Stimulated activated CD8-positive, alpha-beta memory T cell treated with anti-CD3 and anti-CD28 coated beads, Interleukin-2, amount 100 ng/mL, for 48 hours (primary cell): Measurements from ENCODE around the gene ITGAV.

Experiments used
- DNase-seq, 2 donors: peaks; one replicate each; pipeline ENCODE4 v3.0.0-alpha.2; 2020; ENCODE audit warnings: low read depth in 2 of 2

Gene ITGAV

DNA sequence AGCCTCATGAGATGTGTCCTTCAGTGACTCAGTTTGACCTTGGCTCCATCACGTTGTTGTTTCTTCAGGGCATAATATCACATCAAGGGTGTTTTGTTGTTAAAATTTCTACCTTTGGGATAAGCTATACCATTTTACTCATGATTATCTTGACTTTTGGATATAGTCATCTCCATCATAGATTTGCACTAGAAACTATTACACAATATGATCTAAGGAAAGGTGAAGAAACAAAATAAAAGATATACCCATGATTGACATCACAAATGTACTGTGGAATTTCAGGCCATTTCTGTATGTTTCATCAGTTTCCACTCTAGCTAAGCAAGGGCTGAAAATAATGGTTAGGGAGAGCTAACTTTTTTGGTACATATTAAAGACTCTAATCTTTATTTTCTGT, 79.3 kb downstream of the ITGAV start:
- no peak for DNase-seq

DNA sequence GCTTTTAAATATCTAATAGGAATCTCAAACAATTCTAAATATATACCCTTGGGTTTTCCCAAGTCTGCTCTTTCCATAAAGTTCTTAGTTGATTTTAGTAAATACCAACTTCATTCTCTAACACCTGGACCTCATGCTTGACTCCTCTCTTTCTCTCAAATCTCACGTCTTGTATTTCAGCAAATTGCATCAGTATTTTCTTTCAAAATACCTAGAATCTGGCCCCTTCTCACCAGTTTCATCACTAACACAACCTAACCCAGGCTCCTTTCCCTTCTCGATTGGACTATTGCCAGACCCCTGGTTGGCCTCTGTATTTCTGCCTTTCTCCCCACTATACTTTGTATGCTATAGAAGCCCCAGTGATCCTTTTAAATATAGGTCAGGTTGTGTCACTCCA, 81.0 kb downstream of the ITGAV start:
- DNase-seq, result no peak

DNA sequence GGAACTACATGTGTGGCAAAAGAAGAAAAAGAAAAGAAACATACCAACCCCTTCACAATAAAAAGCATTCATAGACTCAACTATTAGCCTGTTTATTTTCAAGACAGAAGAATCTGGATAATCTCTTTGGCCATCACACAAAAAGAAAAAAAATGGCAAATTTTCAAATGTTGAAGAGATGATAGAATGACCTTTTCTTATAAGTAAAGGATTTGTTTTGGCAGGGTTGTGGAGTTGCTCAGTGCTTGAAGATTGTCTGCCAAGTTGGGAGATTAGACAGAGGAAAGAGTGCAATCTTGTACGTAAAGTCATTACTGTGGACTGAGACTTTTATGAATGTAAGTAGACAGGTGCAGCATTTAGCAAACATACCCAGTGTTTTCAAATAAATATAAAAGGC, 85.5 kb downstream of the ITGAV start:
- no peak for DNase-seq

DNA sequence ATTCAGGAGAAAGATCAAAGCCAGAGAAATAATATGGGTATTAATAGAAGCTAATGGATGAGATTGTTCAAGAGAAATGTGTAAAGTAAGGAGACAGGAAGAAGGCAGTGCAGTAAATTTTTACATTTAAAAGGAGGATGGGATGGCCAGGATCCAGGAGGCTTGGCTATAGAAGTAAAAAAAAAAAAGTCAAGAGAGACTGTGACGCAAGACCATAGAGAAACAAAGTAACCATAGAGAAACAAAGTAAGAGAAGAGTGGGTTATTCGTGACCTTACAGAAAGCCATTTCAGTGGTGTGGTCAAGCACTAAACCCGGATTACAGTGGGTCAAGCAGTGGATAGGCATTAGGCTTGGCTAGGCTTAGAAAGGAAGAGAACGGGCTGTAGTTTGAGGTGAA, 93.5 kb downstream of the ITGAV start:
- DNase-seq, result no peak

DNA sequence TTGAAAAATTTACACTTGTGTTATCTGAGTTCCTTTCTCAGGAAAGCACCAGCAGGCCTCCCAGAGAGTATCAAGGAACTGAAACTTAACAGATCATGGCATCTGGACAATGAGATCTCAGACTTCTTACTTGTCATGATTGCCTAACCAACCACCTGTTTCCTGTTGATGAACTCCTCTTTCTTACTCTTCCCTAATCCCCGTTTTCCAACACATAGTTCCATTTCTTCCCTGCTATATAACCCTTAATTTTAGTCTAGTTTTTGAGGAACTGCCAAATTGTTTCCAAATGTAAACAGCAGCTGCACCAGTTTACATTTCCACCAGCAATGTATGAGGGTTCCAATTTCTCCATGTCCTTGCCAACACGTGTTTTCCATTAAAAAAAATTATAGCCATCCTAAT, 98.0 kb downstream of the ITGAV start:
- no peak for DNase-seq

DNA sequence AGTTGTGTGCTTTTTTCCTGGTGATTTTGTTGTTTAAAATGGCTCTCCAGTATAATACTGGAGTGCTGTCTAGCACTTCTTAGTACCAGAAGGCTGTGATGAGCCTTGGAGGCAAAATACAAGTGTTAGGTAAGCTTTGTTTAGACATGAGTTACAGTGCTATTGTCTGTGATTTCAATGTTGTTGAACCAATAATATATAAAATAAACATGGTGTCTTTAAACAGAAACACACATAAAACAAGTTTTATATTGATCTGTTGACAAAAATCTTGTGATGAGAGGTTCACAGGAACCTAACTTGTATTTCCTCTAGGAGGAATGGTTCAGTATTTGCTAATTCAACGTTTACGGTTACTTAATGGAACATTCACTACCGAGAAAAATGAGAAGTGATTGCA, 99.0 kb downstream of the ITGAV start:
- no peak for DNase-seq

DNA sequence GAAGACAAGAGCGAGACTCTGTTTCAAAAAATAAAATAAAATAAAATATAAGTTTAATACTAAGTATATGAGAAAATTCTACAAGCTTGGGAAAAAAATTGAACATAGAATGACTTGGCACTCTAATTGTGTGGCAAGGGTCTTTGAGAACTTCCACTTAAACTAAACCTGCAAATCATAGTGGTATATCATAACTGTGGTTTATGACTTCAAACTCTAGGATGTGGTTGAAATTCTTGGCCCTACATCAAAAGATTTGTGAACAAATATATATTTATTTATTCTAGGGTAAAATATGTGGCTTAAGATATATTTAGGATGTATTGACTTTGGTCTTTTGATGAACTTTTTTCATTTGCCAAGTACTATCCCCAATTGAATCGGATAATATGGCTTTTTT, 100.9 kb downstream of the ITGAV start:
- DNase-seq, result no peak

DNA sequence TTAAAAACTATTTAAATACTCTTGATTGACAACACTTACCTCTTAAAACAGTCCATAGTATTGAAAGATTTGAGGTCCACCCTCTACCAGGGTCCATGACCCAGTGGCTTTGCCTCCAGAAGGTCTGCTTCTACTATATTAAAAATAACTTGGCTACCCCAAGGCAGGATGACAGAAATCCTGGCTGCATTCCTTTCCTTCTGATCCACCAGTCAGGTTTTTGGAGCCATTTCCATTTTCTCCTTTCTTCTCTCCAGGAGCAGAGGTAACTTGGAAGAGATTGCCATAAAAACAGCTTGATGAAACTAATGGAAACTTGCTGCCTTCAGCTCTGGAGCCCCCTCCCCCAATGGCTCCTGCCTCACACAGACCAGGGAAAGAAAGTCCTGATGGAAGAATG, 101.4 kb downstream of the ITGAV start:
- DNase-seq, result no peak

DNA sequence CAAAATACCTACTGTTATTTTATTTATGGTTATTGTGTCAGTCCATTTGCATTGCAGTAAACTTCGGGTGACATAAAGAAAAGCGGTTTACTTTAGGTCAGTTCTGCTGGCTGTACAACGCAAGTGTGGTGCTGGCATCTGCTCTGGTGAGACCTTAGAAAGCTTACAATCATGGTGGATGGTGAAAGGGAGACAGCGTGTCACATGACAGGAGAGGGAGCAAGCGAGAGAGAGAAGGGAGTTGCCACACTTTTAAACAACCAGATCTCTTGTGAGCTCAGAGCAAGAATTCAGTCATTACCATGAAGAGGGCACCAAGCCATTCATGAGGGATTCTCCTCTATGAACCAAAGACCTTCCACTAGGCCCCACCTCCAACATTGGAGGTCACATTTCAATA, 102.0 kb downstream of the ITGAV start:
- DNase-seq, result no peak

DNA sequence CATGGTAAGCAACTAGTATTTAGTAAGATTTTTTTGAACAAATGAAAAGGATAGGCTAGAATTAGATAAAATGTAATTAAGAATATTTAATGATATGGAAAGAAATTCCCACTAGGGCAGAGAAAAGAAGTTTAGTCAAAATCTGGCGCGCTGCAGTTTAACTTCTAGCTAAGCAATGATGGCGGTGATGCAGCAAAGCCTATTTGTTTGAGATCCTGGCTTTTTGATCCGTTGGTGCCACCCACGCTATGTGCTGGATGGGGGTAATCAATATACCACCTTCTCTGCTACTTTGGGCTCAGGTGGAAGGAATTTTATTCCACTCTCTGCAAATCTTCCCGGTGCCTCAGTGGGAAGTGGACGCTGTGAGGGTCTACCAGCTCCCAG, 103.6 kb downstream of the ITGAV start:
- DNase-seq, result no peak

DNA sequence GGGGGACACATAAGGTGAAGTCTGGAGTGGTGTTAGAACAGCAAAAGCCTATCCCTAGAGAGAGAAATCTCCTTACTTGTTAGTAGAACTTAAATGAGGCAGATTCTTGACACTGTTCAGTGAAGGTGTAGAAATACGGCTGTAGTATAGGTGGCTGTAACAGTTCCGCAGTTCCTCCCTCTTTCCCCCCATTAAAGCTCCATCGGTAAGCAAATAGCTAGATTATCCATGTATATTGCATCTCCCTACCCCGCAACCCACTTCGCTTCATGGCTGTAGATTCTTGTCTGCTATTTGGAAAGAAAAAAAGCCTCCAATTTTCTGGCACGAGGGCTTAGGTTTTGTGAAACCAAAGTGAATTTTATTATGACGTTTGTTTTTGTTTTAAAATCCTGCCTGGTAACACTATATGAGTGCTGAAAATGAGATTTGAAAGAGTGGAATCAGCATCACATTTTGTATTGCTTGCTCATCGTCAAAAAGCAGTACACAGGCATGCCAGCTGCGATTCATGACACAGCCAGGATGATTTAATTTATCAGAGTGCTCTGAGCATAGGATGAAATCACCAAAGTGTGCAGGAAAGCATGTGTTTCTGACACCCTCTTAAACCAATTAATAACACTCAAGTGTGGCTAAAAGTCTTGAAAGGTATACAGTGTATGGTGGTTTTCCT, 105.4 kb downstream of the ITGAV start:
- DNase-seq, result no peak

DNA sequence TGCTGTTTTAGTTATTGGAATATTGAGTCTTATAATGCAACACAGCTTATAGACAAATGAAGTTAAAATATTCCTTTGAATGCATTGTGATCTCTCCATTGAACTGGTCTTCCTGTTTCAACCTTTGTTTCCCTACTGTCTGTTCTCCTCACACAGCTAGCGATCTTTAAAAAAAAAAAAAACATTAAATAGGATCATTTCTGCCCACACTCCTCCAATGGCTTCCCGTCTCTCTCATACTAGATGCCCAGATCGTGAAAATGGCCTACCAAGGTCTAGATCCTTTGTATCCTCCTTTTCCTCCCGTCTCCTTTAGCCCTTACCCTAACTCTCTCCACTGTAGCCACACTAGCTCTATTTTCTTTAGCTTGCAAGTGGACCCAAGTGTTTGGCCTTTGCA, 106.4 kb downstream of the ITGAV start:
- no peak for DNase-seq

DNA sequence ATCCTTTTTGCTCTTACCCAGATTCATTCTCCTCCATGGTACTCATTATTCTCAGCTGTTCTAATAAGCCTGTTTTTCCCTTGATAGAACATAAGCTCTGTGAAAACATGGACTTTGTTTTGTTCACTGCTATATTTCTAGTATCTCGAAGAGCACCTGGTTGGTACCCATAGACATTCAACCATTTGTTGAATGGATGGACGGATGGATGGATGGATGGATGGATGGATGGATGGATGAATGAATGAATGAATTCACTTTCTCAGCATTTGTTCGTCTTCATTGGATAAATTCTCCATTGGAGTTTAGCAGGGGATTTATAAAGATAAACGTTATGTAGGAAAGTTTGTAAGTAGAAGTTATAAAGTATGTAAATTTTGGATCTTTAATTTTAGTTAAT, 106.9 kb downstream of the ITGAV start:
- no peak for DNase-seq

DNA sequence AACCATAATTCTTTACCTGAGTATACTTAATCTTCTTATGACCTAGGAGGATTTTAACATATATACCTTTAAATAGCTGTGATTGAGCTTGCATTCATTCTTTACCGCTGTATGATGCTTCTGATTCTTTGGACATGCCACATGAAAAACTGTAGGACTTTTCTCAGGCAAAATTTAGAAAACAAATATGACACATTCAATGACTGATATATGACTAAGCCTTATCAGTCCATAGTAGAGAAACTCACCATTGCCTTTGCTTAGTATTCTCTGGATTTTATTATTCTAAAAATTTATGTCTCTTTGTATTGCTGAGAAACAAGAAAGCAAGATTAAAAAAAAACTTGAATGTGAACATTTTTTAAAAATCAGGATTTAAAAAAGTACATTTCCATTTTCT, 107.7 kb downstream of the ITGAV start:
- no peak for DNase-seq

DNA sequence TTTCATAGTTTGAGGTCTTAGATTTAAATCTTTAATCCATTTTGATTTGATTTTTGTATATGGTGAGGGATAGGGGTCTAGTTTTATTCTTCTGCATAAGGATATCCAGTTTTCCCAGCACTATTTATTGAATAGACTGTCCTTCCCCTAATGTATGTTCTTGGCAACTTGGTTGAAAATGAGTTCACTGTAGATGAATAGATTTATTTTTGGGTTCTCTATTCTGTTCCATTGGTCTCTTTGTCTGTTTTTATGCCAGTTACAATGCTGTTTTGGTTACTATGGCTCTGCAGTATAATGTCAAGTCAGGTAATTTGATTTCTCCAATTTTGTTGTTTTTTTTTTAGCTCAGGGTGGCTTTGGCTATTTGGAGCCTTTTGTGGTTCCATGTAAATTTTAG, 109.9 kb downstream of the ITGAV start:
- no peak for DNase-seq

DNA sequence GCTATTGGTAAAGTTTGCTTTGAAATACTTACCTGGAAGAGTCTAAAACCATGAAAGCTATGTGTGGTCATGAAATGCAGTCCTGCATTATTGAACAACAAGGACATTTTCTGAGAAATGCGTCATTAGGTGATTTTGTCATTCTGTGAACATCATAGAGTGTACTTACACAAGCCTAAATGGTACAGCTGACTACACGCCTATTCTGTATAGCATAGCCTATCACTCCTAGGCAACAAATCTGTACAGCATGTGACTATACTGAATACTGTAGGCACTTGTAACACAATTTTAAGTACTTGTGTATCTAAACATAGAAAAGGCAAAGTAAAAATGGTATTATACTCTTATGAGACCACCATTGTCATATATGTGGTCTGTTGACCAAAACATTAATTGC, 112.2 kb downstream of the ITGAV start:
- no peak for DNase-seq

DNA sequence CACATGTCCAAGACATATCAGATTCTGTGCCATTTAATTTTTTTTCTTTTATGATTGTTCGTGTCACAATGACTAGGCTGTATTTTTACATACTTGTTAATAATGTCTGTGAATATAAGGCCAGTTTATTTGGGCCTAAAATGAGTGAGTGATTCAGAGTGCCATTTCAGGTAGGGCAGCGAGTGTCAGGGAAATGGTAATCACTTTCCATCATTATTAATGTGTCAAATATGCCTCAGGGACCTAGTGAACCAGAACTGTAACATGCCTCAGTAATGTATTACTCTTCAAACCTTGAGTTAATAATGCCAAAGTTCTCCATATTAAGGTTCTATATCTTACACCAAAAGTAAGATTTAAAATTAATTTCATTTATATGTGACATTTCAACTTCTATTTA, 112.6 kb downstream of the ITGAV start:
- no peak for DNase-seq

DNA sequence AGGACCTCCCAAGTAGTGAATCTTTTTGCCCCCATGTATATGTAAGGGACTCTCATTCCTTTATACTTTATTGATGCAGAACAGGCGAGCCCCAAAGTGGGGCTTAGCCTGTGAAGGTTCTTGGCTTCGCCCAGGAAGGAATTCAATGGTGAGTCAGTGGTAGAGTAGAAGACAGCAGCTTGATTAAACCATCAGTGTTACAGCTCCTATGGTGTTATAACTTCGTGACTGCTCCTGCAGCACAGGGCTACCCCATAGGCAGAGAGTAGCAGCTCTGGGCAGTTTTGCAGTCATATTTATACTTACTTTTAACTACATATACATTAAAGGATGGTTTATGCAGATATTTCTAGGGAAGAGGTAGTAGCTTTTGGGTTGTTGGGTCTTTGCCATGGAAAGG, 115.0 kb downstream of the ITGAV start:
- DNase-seq, result no peak

DNA sequence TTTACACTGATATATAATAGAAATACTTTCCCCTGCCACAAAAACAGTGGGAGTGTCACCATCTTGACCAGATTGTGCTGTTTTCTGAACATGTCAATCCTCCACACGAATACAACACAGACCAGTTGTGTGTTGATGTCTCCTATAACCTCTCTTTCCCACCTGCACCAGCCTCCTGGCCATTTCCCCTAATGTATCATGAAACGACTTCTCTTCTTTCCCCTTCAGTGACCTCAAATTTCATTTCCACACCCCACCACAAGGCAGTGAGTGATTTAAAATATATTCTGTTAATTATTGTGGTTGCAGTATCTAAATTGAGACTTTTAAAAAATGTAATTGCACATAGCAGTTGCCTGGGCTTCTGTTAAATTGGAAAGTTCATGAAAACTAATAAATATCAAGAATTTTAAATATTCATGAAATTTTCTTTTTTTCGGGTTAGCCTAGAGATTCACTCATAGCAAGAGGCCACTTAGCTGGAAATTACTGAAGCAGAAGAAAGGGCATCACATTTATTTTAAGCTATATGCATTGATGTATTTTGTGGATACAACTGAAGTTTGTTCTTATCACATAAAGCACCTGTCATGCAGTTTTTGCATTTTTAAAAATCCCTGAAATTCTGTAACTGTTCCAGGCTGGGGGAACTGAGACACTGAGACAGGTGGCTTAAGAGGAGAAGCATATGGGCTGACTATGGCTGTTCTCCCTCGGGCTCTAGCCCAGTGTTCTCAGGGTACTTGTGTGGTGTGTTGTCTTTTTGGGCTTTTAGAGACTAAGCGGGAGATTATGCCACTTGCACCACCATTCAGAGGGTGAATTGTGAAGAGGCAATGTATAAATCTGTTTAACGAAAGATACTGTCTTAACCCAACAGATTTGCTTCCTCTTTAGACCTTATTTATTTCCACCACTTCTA, 119.9 kb downstream of the ITGAV start:
- no peak for DNase-seq

DNA sequence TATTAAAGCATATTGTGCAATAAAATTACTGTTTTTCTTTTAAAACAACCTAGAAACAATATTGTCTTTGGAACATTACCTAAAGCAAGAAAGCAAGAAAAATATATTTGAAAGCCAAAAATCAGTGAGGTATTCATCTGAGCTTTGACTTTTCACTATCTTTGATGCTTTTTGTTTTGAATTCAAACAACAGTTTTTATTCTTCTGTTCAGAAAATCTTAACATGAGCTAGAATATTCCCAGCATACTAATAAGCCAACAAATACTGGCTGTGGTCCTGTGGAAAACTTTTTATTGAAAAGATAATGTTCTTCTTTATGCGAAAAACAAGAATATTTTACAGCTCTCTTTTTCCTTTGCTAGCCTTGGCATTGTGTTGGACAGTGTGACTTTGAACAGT, 123.8 kb downstream of the ITGAV start:
- no peak for DNase-seq

DNA sequence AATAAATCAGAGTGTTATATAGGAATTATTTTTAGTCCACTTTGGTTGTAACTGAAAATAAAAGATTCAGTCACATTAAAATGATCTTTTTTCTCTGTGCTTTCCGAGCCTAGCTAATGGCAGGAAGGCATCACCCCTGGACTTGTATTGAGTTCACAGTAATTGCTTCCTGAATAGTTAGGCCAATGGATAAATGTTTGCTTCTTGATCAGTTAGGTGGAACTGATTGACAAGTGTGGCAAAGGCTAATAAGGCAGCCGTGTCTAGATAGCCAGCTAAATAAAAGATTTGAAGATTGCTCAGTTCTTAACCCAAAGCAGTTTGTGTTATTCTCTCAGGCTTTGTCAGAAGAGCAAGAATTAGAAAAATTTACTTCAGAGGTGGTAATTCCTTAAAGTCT, 124.8 kb downstream of the ITGAV start:
- no peak for DNase-seq

DNA sequence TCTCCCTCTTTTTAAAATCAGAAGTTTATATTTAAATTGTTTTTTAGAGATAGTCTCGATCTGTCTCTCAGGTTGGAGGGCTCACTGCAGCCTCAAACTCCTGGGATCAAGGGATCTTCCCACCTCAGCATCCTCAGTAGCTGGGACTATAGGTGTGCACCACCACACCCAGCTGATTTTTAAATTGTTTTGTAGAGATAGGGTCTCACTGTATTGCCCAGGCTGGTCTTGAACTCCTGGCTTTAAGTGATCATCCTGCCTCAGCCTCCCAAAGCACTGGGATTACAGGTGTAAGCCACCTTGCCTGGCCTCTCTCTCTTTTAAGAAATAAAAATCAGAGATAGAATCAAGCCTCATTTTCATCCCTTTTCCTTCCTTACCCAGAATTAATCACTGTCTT, 126.1 kb downstream of the ITGAV start:
- no peak for DNase-seq

DNA sequence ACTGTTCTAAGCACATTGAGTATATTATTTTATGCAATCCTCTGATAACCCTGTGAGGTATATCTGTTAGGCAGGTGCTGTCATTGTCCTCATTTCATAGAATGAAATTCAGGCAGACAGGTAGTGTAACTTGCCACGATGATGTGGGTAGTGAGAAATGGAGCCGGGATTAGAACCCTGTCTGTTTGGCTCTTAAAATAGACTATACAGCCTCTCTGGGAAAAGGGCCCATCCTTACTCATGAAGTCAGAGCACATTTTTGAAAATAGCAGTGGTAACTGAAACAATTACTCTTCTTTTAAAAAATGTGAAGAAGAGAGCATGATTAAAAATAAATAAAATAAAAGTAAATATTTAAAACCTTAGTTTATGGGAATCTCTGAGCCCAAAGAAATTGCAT, 127.0 kb downstream of the ITGAV start:
- no peak for DNase-seq
